HEK293 (cell line): ENCODE data around the gene MRPS6.

Experiments used
- CTCF ChIA-PET: fragments of 350-600 bp; formaldehyde crosslinking; extraction: SDS; loops from one replicate; lab custom pipeline; 2021; ENCODE audit warnings: antibody characterized with exemption; lab: Yijun Ruan, JAX
- POLR2A ChIA-PET: fragments of 300-600 bp; formaldehyde crosslinking; extraction: SDS; loops from one replicate; lab custom pipeline; 2020; ENCODE audit warnings: antibody characterized with exemption, inconsistent platforms; lab: Yijun Ruan, JAX
- H3K27ac ChIP-seq: fragments of 200-500 bp; sonication (Bioruptor generic); 2 replicates; pipeline ENCODE4 v1.5.1; 2014; ENCODE audit warnings: low read depth, low read length, control low read depth, inconsistent platforms; ENCODE audit errors: extremely low read depth
- H3K36me3 ChIP-seq, 2 experiments: fragments of 200-500 bp in 1 of 2; sonication (Bioruptor generic) in 1 of 2; 1 replicate in 1 of 2; 2 replicates in 1 of 2; pipeline ENCODE4 v1.5.1; 2014 to 2017; ENCODE audit warnings: inconsistent platforms in 2 of 2, low read length in 2 of 2; ENCODE audit not compliant: control insufficient read depth in 2 of 2, insufficient read depth in 1 of 2
- H3K4me1 ChIP-seq: fragments of 200-500 bp; sonication (Bioruptor generic); 2 replicates; pipeline ENCODE4 v1.5.1; 2014; ENCODE audit warnings: mild to moderate bottlenecking, low read length, inconsistent platforms; ENCODE audit not compliant: control insufficient read depth, insufficient read depth
- H3K4me3 ChIP-seq: 2 replicates; pipeline ENCODE4 v1.5.1; 2011; ENCODE audit warnings: low read depth, mild to moderate bottlenecking, control low read depth, low read length, moderate library complexity
- H3K9me3 ChIP-seq: fragments of 200-500 bp; sonication (Bioruptor generic); 2 replicates; pipeline ENCODE4 v1.5.1; 2014; ENCODE audit warnings: low read depth, low read length, inconsistent platforms; ENCODE audit not compliant: control insufficient read depth, insufficient read depth
- GFI1B ChIP-seq: fragments of 450-650 bp; formaldehyde crosslinking; IDR thresholded peaks from 2 replicates; pipeline ENCODE4 v1.5.1; 2016; ENCODE audit warnings: missing biosample characterization, missing genetic modification characterization
- MYNN ChIP-seq: fragments of 450-650 bp; formaldehyde crosslinking; IDR thresholded peaks from 2 replicates; pipeline ENCODE4 v1.5.1; 2016; ENCODE audit warnings: missing biosample characterization, missing genetic modification characterization, borderline replicate concordance
- WT1 ChIP-seq: fragments of 450-650 bp; formaldehyde crosslinking; IDR thresholded peaks from 2 replicates; pipeline ENCODE4 v1.5.1; 2016; ENCODE audit warnings: missing biosample characterization, missing genetic modification characterization
- ZNF10 ChIP-seq: fragments of 450-650 bp; formaldehyde crosslinking; IDR thresholded peaks from 2 replicates; pipeline ENCODE4 v1.5.1; 2017; ENCODE audit warnings: missing biosample characterization, missing genetic modification characterization
- ZNF221 ChIP-seq: fragments of 450-650 bp; formaldehyde crosslinking; IDR thresholded peaks from 2 replicates; pipeline ENCODE4 v1.5.1; 2017; ENCODE audit warnings: missing biosample characterization, missing genetic modification characterization, borderline replicate concordance
- ZNF274 ChIP-seq, 2 experiments: fragments of 200-500 bp in 1 of 2; fragments of 450-650 bp in 1 of 2; sonication (Bioruptor generic) in 1 of 2; formaldehyde crosslinking in 1 of 2; IDR thresholded peaks; 2 replicates each; pipeline versions ENCODE4 v1.5.1 to v1.6.1; 2014 to 2016; ENCODE audit warnings: borderline replicate concordance in 1 of 2, inconsistent platforms in 1 of 2, low read length in 1 of 2, missing biosample characterization in 1 of 2, missing genetic modification characterization in 1 of 2
- ZNF280C ChIP-seq: fragments of 450-650 bp; formaldehyde crosslinking; IDR thresholded peaks from 2 replicates; pipeline ENCODE4 v1.5.1; 2016; ENCODE audit warnings: missing biosample characterization, missing genetic modification characterization
- ZNF404 ChIP-seq: fragments of 450-650 bp; formaldehyde crosslinking; IDR thresholded peaks from 2 replicates; pipeline ENCODE4 v1.5.1; 2017; ENCODE audit warnings: missing biosample characterization, missing genetic modification characterization
- ZNF514 ChIP-seq: fragments of 450-650 bp; formaldehyde crosslinking; IDR thresholded peaks from 2 replicates; pipeline ENCODE4 v1.5.1; 2016; ENCODE audit warnings: missing biosample characterization, missing genetic modification characterization
- ZNF544 ChIP-seq: fragments of 450-650 bp; formaldehyde crosslinking; IDR thresholded peaks from 2 replicates; pipeline ENCODE4 v1.5.0; 2017; ENCODE audit warnings: missing biosample characterization, missing genetic modification characterization
- ZNF768 ChIP-seq: fragments of 450-650 bp; formaldehyde crosslinking; IDR thresholded peaks from 2 replicates; pipeline ENCODE4 v1.5.1; 2018; ENCODE audit warnings: missing biosample characterization, mild to moderate bottlenecking, missing genetic modification characterization
- ZNF791 ChIP-seq: fragments of 450-650 bp; formaldehyde crosslinking; IDR thresholded peaks from 2 replicates; pipeline ENCODE4 v1.5.1; 2016; ENCODE audit warnings: missing biosample characterization, missing genetic modification characterization
- ZNF837 ChIP-seq: fragments of 450-650 bp; formaldehyde crosslinking; IDR thresholded peaks from 2 replicates; pipeline ENCODE4 v1.5.1; 2016; ENCODE audit warnings: missing biosample characterization, missing genetic modification characterization
- ZSCAN16 ChIP-seq: fragments of 450-650 bp; formaldehyde crosslinking; IDR thresholded peaks from 2 replicates; pipeline ENCODE4 v1.5.1; 2016; ENCODE audit warnings: missing biosample characterization, missing genetic modification characterization
- ZSCAN23 ChIP-seq: fragments of 450-650 bp; formaldehyde crosslinking; IDR thresholded peaks from 2 replicates; pipeline ENCODE4 v1.5.1; 2016; ENCODE audit warnings: missing biosample characterization, missing genetic modification characterization
- TF ChIP-seq, protein P1 (sequence below): fragments of 450-650 bp; formaldehyde crosslinking; IDR thresholded peaks from 2 replicates; pipeline ENCODE4 v1.5.1; 2016; ENCODE audit warnings: missing biosample characterization, missing genetic modification characterization, low read depth
- TF ChIP-seq, protein P2 (sequence below): fragments of 450-650 bp; formaldehyde crosslinking; IDR thresholded peaks from 2 replicates; pipeline ENCODE4 v1.5.1; 2016; ENCODE audit warnings: missing biosample characterization, missing genetic modification characterization
- TF ChIP-seq, protein P3 (sequence below): fragments of 450-650 bp; formaldehyde crosslinking; IDR thresholded peaks from 2 replicates; pipeline ENCODE4 v1.5.1; 2016; ENCODE audit warnings: missing biosample characterization, missing genetic modification characterization

MRPS6 gene

DNA sequence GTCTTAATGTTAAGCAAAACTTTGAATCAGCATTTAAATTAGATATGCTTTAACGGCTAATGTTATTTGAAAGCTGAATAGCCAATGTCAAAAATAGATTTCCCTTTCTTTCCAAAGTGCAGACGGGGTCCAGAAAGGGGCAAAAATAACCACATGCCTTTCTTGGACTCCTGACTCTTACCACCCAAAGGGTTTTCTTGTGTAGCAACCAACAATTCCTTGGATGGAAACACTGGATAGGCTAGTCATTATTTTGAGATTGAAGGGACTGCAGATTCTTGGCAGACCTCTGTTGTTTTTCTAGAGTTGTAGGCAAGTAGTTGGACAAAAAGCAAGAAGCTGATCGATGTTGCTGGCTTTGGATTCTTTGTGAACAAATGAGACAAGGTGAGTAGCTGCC, 107.0 kb downstream of the MRPS6 start (continued):
- TF ChIP-seq ZNF768 (tag by site-specific recombination) = no peak

DNA sequence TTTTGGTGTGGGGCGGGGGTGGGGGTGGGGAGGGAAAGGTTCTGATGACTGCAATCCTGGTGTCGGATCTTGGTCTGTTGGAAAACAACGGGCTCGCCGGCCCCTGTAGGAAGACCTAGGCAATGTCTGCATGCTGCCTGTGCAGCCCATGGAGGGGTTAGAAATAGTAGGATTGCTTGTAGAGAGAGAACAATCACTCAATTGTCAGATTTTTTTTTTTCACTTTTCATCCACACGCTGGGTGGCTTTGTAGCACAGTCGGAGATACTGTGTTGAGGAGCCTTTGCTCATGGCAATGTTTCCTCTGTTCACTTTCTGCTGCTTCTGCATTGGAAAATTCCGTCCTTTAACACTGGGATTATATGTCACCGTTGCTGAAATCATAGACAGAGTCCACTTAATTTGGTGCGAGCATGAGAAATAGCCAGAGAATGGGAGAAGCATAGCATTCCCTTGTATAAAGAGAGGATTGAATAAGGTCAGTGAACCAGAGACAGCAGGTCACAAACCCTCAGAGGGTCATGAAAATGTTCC, 107.5 kb downstream of the MRPS6 start:
- POLR2A ChIA-PET = no interaction called here
- H3K9me3 ChIP-seq = no peaks in the 10 kb centered on the region
- H3K4me3 ChIP-seq = no peak overlapping the region
- no peak for TF ChIP-seq ZNF791 (tag by site-specific recombination)
- no peak for TF ChIP-seq GFI1B (tag by site-specific recombination)
- no peak for TF ChIP-seq ZSCAN16
- no peaks in the 10 kb centered on the region for H3K36me3 ChIP-seq
- H3K27ac ChIP-seq = no peak overlapping the region
- CTCF ChIA-PET = interaction anchor here (0.6 kb wide), 1 partner anchor 21 kb away, joined by 4 read pairs; no protein-coding TSS in a partner anchor
- no peaks in the 10 kb centered on the region for H3K4me1 ChIP-seq

- Histone ChIP-seq H3K4me1 (no peaks in the 10 kb centered on the region), H3K27ac (no peak overlapping the region), H3K36me3 (no peaks in the 10 kb centered on the region), H3K4me3 (no peak overlapping the region), H3K9me3 (no peaks in the 10 kb centered on the region)
- TF ChIP-seq ZNF274 (IDR thresholded peaks at IDR 0.05; ENCODE audit: low read length) (no peak), ZNF274 (tag by site-specific recombination; IDR thresholded peaks at IDR 0.05; ENCODE audit: borderline replicate concordance) (no peak), ZNF280C (tag by site-specific recombination) (no peak), ZNF221 (no peak), ZNF544 (tag by site-specific recombination) (no peak), MYNN (tag by site-specific recombination) (no peak), ZSCAN23 (tag by site-specific recombination) (no peak), ZNF837 (tag by site-specific recombination) (no peak), ZNF514 (tag by site-specific recombination) (no peak), ZNF10 (tag by site-specific recombination) (no peak), ZNF404 (tag by site-specific recombination) (no peak), WT1 (no peak)
- TF ChIP-seq, protein P1, sequence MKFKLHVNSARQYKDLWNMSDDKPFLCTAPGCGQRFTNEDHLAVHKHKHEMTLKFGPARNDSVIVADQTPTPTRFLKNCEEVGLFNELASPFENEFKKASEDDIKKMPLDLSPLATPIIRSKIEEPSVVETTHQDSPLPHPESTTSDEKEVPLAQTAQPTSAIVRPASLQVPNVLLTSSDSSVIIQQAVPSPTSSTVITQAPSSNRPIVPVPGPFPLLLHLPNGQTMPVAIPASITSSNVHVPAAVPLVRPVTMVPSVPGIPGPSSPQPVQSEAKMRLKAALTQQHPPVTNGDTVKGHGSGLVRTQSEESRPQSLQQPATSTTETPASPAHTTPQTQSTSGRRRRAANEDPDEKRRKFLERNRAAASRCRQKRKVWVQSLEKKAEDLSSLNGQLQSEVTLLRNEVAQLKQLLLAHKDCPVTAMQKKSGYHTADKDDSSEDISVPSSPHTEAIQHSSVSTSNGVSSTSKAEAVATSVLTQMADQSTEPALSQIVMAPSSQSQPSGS (tag by site-specific recombination) = no peak
- TF ChIP-seq, protein P2, sequence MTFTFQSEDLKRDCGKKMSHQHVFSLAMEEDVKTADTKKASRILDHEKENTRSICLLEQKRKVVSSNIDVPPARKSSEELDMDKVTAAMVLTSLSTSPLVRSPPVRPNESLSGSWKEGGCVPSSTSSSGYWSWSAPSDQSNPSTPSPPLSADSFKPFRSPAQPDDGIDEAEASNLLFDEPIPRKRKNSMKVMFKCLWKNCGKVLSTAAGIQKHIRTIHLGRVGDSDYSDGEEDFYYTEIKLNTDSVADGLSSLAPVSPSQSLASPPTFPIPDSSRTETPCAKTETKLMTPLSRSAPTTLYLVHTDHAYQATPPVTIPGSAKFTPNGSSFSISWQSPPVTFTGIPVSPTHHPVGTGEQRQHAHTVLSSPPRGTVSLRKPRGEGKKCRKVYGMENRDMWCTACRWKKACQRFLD (tag by site-specific recombination) = no peak
- TF ChIP-seq, protein P3, sequence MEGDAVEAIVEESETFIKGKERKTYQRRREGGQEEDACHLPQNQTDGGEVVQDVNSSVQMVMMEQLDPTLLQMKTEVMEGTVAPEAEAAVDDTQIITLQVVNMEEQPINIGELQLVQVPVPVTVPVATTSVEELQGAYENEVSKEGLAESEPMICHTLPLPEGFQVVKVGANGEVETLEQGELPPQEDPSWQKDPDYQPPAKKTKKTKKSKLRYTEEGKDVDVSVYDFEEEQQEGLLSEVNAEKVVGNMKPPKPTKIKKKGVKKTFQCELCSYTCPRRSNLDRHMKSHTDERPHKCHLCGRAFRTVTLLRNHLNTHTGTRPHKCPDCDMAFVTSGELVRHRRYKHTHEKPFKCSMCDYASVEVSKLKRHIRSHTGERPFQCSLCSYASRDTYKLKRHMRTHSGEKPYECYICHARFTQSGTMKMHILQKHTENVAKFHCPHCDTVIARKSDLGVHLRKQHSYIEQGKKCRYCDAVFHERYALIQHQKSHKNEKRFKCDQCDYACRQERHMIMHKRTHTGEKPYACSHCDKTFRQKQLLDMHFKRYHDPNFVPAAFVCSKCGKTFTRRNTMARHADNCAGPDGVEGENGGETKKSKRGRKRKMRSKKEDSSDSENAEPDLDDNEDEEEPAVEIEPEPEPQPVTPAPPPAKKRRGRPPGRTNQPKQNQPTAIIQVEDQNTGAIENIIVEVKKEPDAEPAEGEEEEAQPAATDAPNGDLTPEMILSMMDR (tag by site-specific recombination) = no peak
- POLR2A ChIA-PET = no interaction called here
- CTCF ChIA-PET = interaction anchor here (0.6 kb wide), 1 partner anchor 20 kb away, joined by 4 read pairs; no protein-coding TSS in a partner anchor
Observed at GRCh38 chr21:34181431-34182039, 108.2 kb downstream of the MRPS6 start.
